ENCODE data around the gene ABHD6.

GRCh38 chr3:58340594-58341244, 103.1 kb downstream of the ABHD6 start:
- TF ChIP-seq RAD21 (IDR thresholded peaks at IDR 0.05; ENCODE audit: low read depth) (no peak), FOXM1 (IDR thresholded peaks at IDR 0.05; ENCODE audit: borderline replicate concordance, low read depth) (no peak), REST (IDR thresholded peaks at IDR 0.05; ENCODE audit: low read depth) (no peak), YY1 (IDR thresholded peaks at IDR 0.05; ENCODE audit: low read depth) (no peak)
